ENCODE data around the gene NEO1.

Gene NEO1

DNA sequence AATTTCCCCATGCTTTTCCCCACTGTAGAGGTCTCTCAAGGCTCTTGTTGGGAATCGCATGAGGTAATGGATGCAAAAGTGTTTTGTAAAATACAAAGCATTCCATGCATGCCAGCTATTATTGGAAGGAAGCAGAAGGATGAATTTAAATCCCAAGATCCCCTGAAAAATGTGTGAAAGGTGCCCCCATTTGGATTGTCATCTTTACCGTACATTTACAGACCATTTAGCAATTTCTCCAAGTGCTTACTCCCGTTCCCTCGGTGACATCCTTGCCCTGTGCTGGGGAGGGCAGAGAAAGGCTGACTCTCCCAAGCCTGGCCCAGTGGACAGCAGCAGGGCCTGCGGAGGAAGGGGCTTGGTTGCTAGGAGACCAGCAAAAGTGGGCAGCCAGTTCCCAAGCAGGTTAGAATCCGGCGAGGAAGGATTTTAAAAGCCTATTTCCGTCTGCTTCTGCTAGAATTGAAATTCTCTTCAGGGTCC, 31.1 kb upstream of the NEO1 start:
- H3K27me3 Mint-ChIP-seq = peaks cover 14 to 54% of the 10 kb centered on the region in 2 donors
- H3K4me1 Mint-ChIP-seq (ENCODE audit: low read depth in 2 of 2) = no peaks in the 10 kb centered on the region
- DNase-seq (no peak), ATAC-seq (replicated peaks) (no peak)
- no peaks in the 10 kb centered on the region for H3K9me3 Mint-ChIP-seq
- no peaks in the 10 kb centered on the region for H3K36me3 Mint-ChIP-seq (ENCODE audit: insufficient read depth)
- H3K27ac Mint-ChIP-seq = no peak overlapping the region
- H3K4me3 Mint-ChIP-seq = no peak overlapping the region

DNA sequence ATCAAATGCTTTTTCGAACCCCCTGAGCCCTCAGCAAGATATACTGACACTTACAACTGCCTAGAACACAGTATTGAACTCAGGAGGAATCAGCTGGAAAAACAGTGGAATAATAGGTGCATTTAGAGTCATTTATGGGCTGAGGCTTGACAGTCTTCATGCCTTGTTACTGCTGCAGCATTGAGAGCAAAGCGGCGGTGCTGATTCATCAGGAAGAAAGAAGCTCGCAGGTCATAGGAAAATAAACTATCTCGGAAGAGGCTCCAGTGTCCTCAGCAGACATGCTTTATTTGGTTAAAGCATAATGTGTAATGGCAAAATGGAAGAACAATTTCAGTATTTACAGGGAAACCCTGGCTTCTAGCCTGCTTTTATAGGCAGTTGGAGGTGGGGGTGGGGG, 30.1 kb upstream of the NEO1 start:
- DNase-seq (no peak), ATAC-seq (replicated peaks) (no peak)
- Mint-ChIP-seq H3K27ac (no peak overlapping the region), H3K36me3 (ENCODE audit: insufficient read depth) (no peaks in the 10 kb centered on the region), H3K4me1 (ENCODE audit: low read depth in 2 of 2) (no peaks in the 10 kb centered on the region), H3K27me3 (peaks cover 15 to 64% of the 10 kb centered on the region in 2 donors), H3K4me3 (no peak overlapping the region), H3K9me3 (no peaks in the 10 kb centered on the region)

DNA sequence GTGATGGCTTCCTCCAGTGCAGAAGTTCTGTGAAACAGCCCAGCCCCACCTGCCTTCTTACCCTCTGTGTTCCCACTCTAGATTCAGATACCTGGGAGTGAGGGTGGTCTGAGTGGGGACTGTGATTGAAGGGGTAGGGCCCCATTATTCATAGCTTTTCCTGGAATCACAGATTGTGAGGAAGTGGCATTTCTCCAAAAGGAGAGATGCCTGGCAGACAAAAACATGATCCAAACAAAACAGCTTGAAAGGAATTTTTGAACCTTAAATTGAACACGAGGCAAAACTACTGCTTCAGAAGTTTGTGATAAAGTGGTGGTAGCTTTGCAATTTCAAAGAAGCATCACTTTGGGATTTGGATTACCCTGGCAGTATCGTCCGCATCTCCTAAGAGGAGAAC, 29.2 kb upstream of the NEO1 start:
- no peaks in the 10 kb centered on the region for H3K4me1 Mint-ChIP-seq (ENCODE audit: low read depth in 2 of 2)
- ATAC-seq (replicated peaks) (no peak), DNase-seq (no peak)
- no peak overlapping the region for H3K27ac Mint-ChIP-seq
- peaks cover 19 to 73% of the 10 kb centered on the region in 2 donors for H3K27me3 Mint-ChIP-seq
- no peaks in the 10 kb centered on the region for H3K9me3 Mint-ChIP-seq
- no peaks in the 10 kb centered on the region for H3K36me3 Mint-ChIP-seq (ENCODE audit: insufficient read depth)
- no peak overlapping the region for H3K4me3 Mint-ChIP-seq

DNA sequence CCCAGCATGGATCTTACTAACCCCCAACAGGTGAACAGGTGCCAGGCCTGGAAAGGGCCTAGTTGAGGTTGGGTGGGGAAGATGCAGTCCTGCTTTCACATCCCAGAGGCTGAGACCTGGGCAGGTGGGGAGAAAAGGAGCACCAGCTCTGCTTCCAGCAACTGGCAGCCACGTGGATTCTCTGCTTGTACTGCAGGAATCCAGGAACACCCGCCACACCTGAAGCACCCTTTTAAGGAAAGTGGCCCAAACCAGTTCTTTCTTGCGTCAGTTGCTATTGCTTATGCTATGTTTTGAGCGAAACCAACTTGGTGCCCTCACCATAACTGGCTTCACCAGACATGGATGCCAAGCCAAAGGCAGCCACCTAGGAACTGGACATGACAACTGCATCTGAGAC, 28.1 kb upstream of the NEO1 start:
- no peaks in the 10 kb centered on the region for H3K9me3 Mint-ChIP-seq
- no peak for DNase-seq
- H3K27me3 Mint-ChIP-seq = peaks cover 19 to 70% of the 10 kb centered on the region in 2 donors
- H3K4me3 Mint-ChIP-seq = no peak overlapping the region
- ATAC-seq (replicated peaks) = no peak
- H3K27ac Mint-ChIP-seq = no peak overlapping the region
- no peaks in the 10 kb centered on the region for H3K36me3 Mint-ChIP-seq (ENCODE audit: insufficient read depth)
- no peaks in the 10 kb centered on the region for H3K4me1 Mint-ChIP-seq (ENCODE audit: low read depth in 2 of 2)

DNA sequence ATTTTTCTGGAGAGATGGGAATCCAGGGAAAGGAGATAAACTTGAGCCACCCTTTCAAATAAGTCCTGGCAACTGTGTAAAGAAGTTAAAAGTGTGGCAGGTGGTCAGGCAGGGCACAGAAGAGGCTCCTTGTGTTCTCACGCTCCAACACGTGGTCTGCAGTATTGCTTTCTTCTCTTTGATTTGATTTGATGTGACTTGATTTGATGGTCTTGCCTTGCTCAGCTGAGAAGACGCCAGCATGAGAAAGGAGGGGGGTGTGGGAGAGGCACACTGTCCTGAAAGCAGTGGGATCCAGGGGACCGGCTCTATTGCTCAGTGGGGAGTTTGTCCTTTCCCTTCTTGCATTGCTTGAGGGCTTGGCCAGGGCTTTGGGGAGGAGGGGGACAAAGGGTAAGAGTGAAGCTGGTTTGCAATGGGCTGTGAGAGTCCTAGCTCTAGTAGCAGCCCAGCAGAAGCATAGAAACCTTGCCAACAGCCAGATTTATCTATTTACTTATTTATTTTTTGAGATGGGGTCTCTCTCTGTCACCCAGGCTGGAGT, 25.7 kb upstream of the NEO1 start:
- Mint-ChIP-seq H3K9me3 (no peaks in the 10 kb centered on the region), H3K4me3 (no peak overlapping the region), H3K27ac (no peak overlapping the region), H3K4me1 (ENCODE audit: low read depth in 2 of 2) (no peaks in the 10 kb centered on the region), H3K36me3 (ENCODE audit: insufficient read depth) (no peaks in the 10 kb centered on the region), H3K27me3 (peaks cover 20 to 50% of the 10 kb centered on the region in 2 donors)
- DNase-seq (no peak), ATAC-seq (replicated peaks) (no peak)

DNA sequence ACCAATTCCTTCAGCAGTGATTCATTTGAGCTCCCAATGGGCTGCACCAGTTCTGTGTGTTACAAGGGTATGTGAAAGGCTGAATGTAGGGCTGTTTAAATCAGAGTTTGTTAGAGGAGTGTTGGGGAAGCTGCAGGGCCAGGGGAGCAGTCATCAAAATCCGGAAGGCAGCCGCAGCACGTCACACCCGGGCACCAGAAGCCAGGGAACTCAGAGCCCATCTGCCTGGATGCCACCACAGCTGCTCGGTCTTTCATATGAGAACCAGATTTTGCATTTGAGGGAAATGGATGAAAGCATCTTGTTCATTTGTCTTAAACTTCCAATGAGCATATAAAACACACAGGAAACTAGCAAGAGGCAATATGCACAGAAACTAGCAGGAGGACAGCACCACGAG, 24.2 kb upstream of the NEO1 start:
- Mint-ChIP-seq H3K36me3 (ENCODE audit: insufficient read depth) (no peaks in the 10 kb centered on the region), H3K4me3 (no peak overlapping the region), H3K27ac (no peak overlapping the region), H3K4me1 (ENCODE audit: low read depth in 2 of 2) (no peaks in the 10 kb centered on the region), H3K9me3 (no peaks in the 10 kb centered on the region), H3K27me3 (peaks cover 10 to 47% of the 10 kb centered on the region in 2 donors)
- DNase-seq (no peak), ATAC-seq (replicated peaks) (no peak)

DNA sequence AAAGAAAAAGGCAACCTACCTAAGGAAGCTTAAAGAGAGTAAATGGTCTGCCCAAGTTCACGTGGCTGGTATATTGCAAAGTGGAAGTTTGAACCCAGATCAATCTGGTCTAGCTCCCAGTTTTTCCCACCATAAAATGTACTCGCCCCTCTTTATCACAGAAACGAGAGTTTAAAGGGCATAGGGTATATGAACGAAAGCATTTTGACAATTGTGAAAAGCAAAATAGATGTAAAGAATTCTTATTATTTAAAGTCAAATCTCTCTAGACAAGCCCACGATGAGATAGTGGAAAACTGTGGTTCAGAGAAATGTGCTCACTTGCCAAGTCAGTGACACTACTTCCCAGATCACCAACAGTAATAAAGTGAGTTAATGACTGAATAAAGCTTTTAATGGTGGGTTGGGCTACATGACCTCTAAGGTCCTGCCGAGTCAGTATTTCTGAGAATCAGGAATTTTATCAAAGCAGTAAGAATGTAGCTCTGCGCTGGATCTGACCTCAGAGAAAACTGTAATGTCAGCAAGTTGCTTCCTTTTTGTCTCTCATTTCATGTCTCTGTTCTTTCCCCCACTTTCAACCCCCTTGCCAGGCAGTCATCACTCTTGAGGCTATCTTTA, 23.3 kb upstream of the NEO1 start:
- no peaks in the 10 kb centered on the region for H3K36me3 Mint-ChIP-seq (ENCODE audit: insufficient read depth)
- DNase-seq (no peak), ATAC-seq (replicated peaks) (no peak)
- no peaks in the 10 kb centered on the region for H3K9me3 Mint-ChIP-seq
- H3K4me3 Mint-ChIP-seq = no peak overlapping the region
- no peak overlapping the region for H3K27ac Mint-ChIP-seq
- no peaks in the 10 kb centered on the region for H3K4me1 Mint-ChIP-seq (ENCODE audit: low read depth in 2 of 2)
- H3K27me3 Mint-ChIP-seq = peaks cover 13 to 45% of the 10 kb centered on the region in 2 donors

DNA sequence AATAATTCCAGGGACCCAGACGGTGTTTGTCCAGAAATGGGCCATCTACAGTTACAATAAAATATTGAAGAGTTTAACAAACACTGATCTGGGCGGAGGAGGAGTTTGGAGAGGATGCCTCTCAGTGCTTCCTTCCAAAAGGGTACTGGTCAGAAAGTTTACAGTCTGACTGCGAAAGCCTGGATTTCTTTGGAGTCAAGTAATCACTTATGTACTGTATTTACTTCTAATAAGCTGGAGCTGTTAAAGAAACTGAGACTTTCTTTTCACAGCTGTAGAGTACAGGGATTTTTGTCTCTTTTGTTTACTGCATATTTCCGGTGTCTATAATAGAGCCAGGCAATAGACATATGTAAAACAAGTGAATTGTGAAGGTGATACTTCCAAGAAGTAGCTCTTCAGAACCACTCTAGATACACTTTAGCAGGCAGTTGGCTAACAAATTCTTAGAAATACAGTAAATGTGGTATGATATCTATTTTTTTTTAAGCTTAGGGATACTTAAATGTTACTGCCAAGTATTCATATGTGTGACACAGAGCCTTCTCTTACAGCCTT, 22.1 kb upstream of the NEO1 start:
- no peak overlapping the region for H3K4me3 Mint-ChIP-seq
- no peak overlapping the region for H3K27ac Mint-ChIP-seq
- H3K36me3 Mint-ChIP-seq (ENCODE audit: insufficient read depth) = no peaks in the 10 kb centered on the region
- H3K9me3 Mint-ChIP-seq = no peaks in the 10 kb centered on the region
- peaks cover 17 to 42% of the 10 kb centered on the region in 2 donors for H3K27me3 Mint-ChIP-seq
- no peak for ATAC-seq (replicated peaks)
- no peaks in the 10 kb centered on the region for H3K4me1 Mint-ChIP-seq (ENCODE audit: low read depth in 2 of 2)
- no peak for DNase-seq

DNA sequence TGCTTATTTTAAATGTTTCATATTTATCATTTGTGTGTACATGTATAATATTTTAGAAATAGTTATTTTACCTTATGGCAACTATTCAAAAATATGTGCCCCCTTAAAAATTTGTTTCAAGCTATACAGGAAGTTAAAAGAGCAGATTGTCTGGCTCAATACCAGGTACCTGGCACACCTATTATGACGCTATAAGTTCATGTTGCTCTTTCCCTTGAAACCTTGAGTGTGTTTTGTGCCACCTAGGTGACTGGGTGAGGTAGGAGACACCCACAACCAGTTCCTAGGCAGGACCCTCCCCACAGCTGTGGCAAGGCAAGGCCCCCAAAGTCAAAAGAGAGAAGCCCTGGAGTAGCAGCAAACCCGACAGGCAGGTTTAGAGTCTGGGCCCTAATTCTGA, 20.6 kb upstream of the NEO1 start:
- no peak overlapping the region for H3K4me3 Mint-ChIP-seq
- ATAC-seq (replicated peaks) (no peak), DNase-seq (no peak)
- no peak overlapping the region for H3K27ac Mint-ChIP-seq
- no peaks in the 10 kb centered on the region for H3K9me3 Mint-ChIP-seq
- no peaks in the 10 kb centered on the region for H3K4me1 Mint-ChIP-seq (ENCODE audit: low read depth in 2 of 2)
- H3K36me3 Mint-ChIP-seq (ENCODE audit: insufficient read depth) = no peaks in the 10 kb centered on the region
- H3K27me3 Mint-ChIP-seq = peaks cover 17 to 33% of the 10 kb centered on the region in 2 donors

DNA sequence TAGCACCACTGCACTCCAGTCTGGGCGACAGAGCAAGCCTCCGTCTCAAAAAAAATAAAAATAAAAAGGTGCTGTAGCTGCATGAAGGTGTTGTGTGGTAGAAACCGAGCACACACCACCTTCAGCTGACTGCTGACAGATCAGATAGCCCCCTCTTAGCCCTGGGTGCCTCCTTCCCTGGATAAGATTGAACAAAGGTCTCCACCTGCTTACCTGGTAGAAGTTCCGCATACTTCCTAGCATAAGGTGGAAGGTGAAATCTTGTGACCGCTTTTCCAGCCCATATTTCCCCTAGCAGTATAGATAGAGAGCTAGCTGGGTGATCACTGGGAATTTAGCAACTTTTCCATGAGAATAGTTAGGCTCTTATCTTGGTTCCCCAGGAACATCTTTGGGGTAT, 18.7 kb upstream of the NEO1 start:
- Mint-ChIP-seq H3K4me1 (ENCODE audit: low read depth in 2 of 2) (no peaks in the 10 kb centered on the region), H3K27me3 (peaks cover 14 to 15% of the 10 kb centered on the region in 2 donors), H3K4me3 (no peak overlapping the region)

DNA sequence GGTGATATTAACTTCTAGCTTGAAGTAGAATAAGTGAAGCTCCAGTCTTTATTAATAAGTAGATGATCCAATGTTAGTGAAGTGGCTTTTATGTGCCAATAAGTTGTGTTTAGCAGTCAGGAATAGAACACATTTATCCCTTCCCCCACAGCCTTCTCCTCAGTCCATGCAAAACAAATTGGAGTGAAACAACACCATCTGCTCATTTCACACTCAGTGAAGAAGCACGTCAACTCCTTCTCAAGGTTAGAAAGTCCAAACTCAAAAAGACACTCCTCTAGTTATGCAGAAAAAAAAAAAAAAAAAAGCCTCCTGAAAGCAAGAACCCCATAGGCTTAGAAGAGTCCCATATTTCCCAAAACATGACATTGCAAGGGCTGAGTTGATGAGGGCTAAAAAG, 18.0 kb upstream of the NEO1 start:
- DNase-seq (no peak), ATAC-seq (replicated peaks) (no peak)
- no peaks in the 10 kb centered on the region for H3K4me1 Mint-ChIP-seq (ENCODE audit: low read depth in 2 of 2)
- no peak overlapping the region for H3K4me3 Mint-ChIP-seq
- no peaks in the 10 kb centered on the region for H3K36me3 Mint-ChIP-seq (ENCODE audit: insufficient read depth)
- no peak overlapping the region for H3K27ac Mint-ChIP-seq
- no peaks in the 10 kb centered on the region for H3K9me3 Mint-ChIP-seq
- peaks cover 13 to 21% of the 10 kb centered on the region in 2 donors for H3K27me3 Mint-ChIP-seq

More for the DNA sequence above, 18.7 kb upstream of the NEO1 start:
- Mint-ChIP-seq H3K27ac (no peak overlapping the region), H3K36me3 (ENCODE audit: insufficient read depth) (no peaks in the 10 kb centered on the region), H3K9me3 (no peaks in the 10 kb centered on the region)
- no peak for DNase-seq
- ATAC-seq (replicated peaks) = no peak

DNA sequence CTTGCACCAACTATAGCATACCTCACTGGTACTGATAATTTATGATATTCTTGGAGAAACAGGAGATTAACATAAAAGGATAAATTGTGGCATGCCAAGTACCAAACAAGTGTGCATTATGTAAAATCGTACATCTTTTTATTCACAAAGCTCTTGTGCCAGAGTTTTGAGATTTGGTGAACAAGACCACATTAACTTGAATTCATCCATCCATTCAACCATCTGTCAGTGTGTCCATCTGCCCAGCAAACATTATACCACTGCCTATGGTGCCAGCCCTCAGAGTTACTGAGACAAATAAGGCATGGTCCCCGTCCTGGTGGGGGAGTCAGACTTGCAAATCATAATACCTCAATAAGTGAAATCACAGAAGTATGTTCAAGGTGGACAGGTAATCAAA, 17.0 kb upstream of the NEO1 start:
- ATAC-seq (replicated peaks) (no peak), DNase-seq (no peak)
- H3K36me3 Mint-ChIP-seq (ENCODE audit: insufficient read depth) = no peaks in the 10 kb centered on the region
- H3K9me3 Mint-ChIP-seq = no peaks in the 10 kb centered on the region
- H3K4me3 Mint-ChIP-seq = no peak overlapping the region
- no peak overlapping the region for H3K27ac Mint-ChIP-seq
- H3K4me1 Mint-ChIP-seq (ENCODE audit: low read depth in 2 of 2) = no peaks in the 10 kb centered on the region
- peaks cover 13 to 23% of the 10 kb centered on the region in 2 donors for H3K27me3 Mint-ChIP-seq

DNA sequence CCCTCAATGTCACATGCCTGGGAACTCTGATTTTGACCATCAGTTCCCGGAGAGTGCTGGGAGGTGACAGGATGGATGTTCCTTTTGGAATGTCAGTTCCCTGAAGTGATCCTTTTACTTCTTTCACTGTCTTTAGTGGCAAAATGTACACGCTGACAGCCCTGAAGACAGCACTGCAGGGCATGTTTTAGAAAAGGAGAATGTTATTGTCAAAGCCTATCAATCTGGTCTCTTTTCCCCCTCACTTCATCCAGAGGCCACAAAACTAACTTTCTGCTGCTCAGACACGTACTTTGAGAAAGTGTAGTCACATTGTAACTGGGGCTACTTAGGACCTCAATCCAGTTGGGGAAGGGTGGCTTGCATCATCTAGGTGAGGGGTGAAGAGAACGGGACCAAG, 14.0 kb upstream of the NEO1 start:
- H3K36me3 Mint-ChIP-seq (ENCODE audit: insufficient read depth) = no peaks in the 10 kb centered on the region
- H3K4me1 Mint-ChIP-seq (ENCODE audit: low read depth in 2 of 2) = no peaks in the 10 kb centered on the region
- no peak overlapping the region for H3K4me3 Mint-ChIP-seq
- no peak for DNase-seq
- no peaks in the 10 kb centered on the region for H3K9me3 Mint-ChIP-seq
- no peak overlapping the region for H3K27ac Mint-ChIP-seq
- peaks cover 0 to 19% of the 10 kb centered on the region in 2 donors for H3K27me3 Mint-ChIP-seq
- ATAC-seq (replicated peaks) = no peak

DNA sequence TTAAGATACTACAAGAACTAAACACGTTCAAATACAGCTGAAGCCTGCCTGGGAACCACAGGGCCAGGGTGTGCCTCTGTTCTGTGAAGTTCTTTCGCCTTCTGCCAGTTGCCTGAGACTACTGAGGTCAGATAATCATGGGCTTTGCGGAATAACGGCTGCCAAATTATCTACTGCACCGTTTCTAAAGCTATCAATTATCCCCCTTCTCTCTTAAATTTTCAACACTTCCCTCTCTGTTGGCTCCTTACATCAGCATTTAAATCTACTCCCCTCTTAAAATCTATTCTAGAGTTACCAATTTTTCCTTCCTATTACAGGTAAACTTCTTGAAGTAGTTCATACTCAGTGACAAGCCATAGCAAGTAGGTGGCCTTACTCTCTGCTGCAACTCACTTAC, 6.2 kb upstream of the NEO1 start:
- H3K27me3 Mint-ChIP-seq = peaks cover 0 to 6% of the 10 kb centered on the region in 2 donors
- H3K27ac Mint-ChIP-seq = no peak overlapping the region
- H3K9me3 Mint-ChIP-seq = no peaks in the 10 kb centered on the region
- H3K4me1 Mint-ChIP-seq (ENCODE audit: low read depth in 2 of 2) = peaks cover 0 to 2% of the 10 kb centered on the region in 2 donors
- H3K36me3 Mint-ChIP-seq (ENCODE audit: insufficient read depth) = no peaks in the 10 kb centered on the region
- H3K4me3 Mint-ChIP-seq = no peak overlapping the region
- ATAC-seq (replicated peaks) = no peak
- no peak for DNase-seq
